DOHH2 (cell line): ENCODE measurements around the gene C20orf96.

ENCODE experiments used
- H3F3A ChIP-seq: fragments of 200-600 bp; sonication (generic), shearing (Covaris generic); 2 replicates; pipeline ENCODE4 v1.6.0; 2016; ENCODE audit warnings: antibody characterized with exemption, mild to moderate bottlenecking; ENCODE audit not compliant: control insufficient read depth, insufficient read depth
- H3K27ac ChIP-seq: fragments of 200-600 bp; sonication (generic); 2 replicates; pipeline ENCODE4 v1.5.1; 2014; ENCODE audit warnings: low read depth, mild to moderate bottlenecking, low read length, moderate library complexity
- H3K27me3 ChIP-seq: fragments of 200-600 bp; sonication (generic); 2 replicates; pipeline ENCODE4 v1.6.1; 2014; ENCODE audit warnings: mild to moderate bottlenecking, low read length, mixed read lengths; ENCODE audit not compliant: control insufficient read depth
- H3K36me3 ChIP-seq: fragments of 200-600 bp; sonication (generic); 2 replicates; pipeline ENCODE4 v1.6.1; 2014; ENCODE audit warnings: mild to moderate bottlenecking, low read length, moderate library complexity, mixed read lengths; ENCODE audit not compliant: control insufficient read depth
- H3K4me1 ChIP-seq: fragments of 200-600 bp; sonication (generic); 2 replicates; pipeline ENCODE4 v1.6.1; 2014; ENCODE audit warnings: mild to moderate bottlenecking, low read length, mixed read lengths; ENCODE audit not compliant: control insufficient read depth
- H3K4me2 ChIP-seq: fragments of 200-600 bp; sonication (generic); 2 replicates; pipeline ENCODE4 v1.6.0; 2014; ENCODE audit warnings: mild to moderate bottlenecking, low read length, moderate library complexity
- H3K4me3 ChIP-seq: fragments of 200-600 bp; sonication (generic); 2 replicates; pipeline ENCODE4 v1.5.1; 2014; ENCODE audit warnings: mild to moderate bottlenecking, low read length, mixed read lengths
- H3K79me2 ChIP-seq: fragments of 200-600 bp; sonication (generic); 2 replicates; pipeline ENCODE4 v1.6.1; 2014; ENCODE audit warnings: mild to moderate bottlenecking, low read length, mixed read lengths; ENCODE audit not compliant: control insufficient read depth
- H3K9me2 ChIP-seq: fragments of 200-600 bp; sonication (generic); replicated peaks from 2 replicates; pipeline ENCODE4 v1.6.1; 2014; ENCODE audit warnings: mild to moderate bottlenecking, low read length, mixed read lengths; ENCODE audit not compliant: control insufficient read depth
- H3K9me3 ChIP-seq: fragments of 200-600 bp; sonication (generic); 2 replicates; pipeline ENCODE4 v1.6.1; 2014; ENCODE audit warnings: antibody characterized with exemption, low read length, mixed read lengths; ENCODE audit not compliant: control insufficient read depth, insufficient read depth
- H4K20me1 ChIP-seq: fragments of 200-600 bp; sonication (generic); 2 replicates; pipeline ENCODE4 v1.6.0; 2014; ENCODE audit warnings: low read depth, mild to moderate bottlenecking, antibody characterized with exemption, low read length, moderate library complexity; ENCODE audit not compliant: control insufficient read depth, insufficient read depth
- CTCF ChIP-seq: fragments of 200-600 bp; sonication (generic); IDR thresholded peaks from one replicate; pipeline ENCODE4 v1.5.1; 2014; ENCODE audit warnings: antibody characterized with exemption, mild to moderate bottlenecking, low read depth, low read length; ENCODE audit not compliant: poor library complexity, severe bottlenecking
- EZH2phosphoT487 ChIP-seq: fragments of 200-600 bp; sonication (generic); IDR thresholded peaks from 2 replicates; pipeline ENCODE4 v1.6.1; 2017; ENCODE audit warnings: borderline replicate concordance, mild to moderate bottlenecking, antibody characterized with exemption, low read length, moderate library complexity, mixed read lengths

The C20orf96 gene

GRCh38 chr20:295804-296203 is 5.3 kb upstream of the C20orf96 start:
- H3K4me1 ChIP-seq, result peaks cover 49% of the 10 kb centered on the region
- H3K36me3 ChIP-seq, result peaks cover 29% of the 10 kb centered on the region
- peaks cover 17% of the 10 kb centered on the region for H4K20me1 ChIP-seq
- no peak overlapping the region for H3K27ac ChIP-seq
- TF ChIP-seq CTCF (no peak), EZH2phosphoT487 (no peak)
- H3K4me3 ChIP-seq, result no peak overlapping the region
- H3F3A ChIP-seq, result peaks cover 37% of the 10 kb centered on the region
- H3K4me2 ChIP-seq, result no peak overlapping the region
- peaks cover 43% of the 10 kb centered on the region for H3K79me2 ChIP-seq
- no peaks in the 10 kb centered on the region for H3K9me2 ChIP-seq
- no peaks in the 10 kb centered on the region for H3K9me3 ChIP-seq
- no peaks in the 10 kb centered on the region for H3K27me3 ChIP-seq

- Histone ChIP-seq H3K36me3 (peaks cover 17% of the 10 kb centered on the region), H3K27me3 (no peaks in the 10 kb centered on the region), H4K20me1 (peaks cover 6% of the 10 kb centered on the region), H3K9me3 (no peaks in the 10 kb centered on the region), H3K79me2 (peaks cover 36% of the 10 kb centered on the region), H3K4me1 (peaks cover 42% of the 10 kb centered on the region), H3K4me3 (no peak overlapping the region), H3F3A (peaks cover 28% of the 10 kb centered on the region), H3K27ac (no peak overlapping the region), H3K4me2 (no peak overlapping the region), H3K9me2 (no peaks in the 10 kb centered on the region)
- TF ChIP-seq CTCF (no peak), EZH2phosphoT487 (no peak)
Observed at GRCh38 chr20:294602-295001, 4.1 kb upstream of the C20orf96 start.

GRCh38 chr20:289693-290083 is 862 bp downstream of the C20orf96 start:
- peaks cover 27% of the 10 kb centered on the region for H3K4me1 ChIP-seq
- H3K27ac ChIP-seq, result no peak overlapping the region
- no peaks in the 10 kb centered on the region for H3K36me3 ChIP-seq
- TF ChIP-seq CTCF (no peak), EZH2phosphoT487 (no peak)
- H4K20me1 ChIP-seq, result no peaks in the 10 kb centered on the region
- H3K9me2 ChIP-seq, result no peaks in the 10 kb centered on the region
- H3F3A ChIP-seq, result peaks cover 7% of the 10 kb centered on the region; the same call in 1 of the 2 replicates
- peaks cover 11% of the 10 kb centered on the region for H3K79me2 ChIP-seq
- peak overlapping the region; percentile 87 for H3K4me3 ChIP-seq
- H3K27me3 ChIP-seq, result no peaks in the 10 kb centered on the region
- peak overlapping the region; percentile 82 for H3K4me2 ChIP-seq
- no peaks in the 10 kb centered on the region for H3K9me3 ChIP-seq
